ENCODE data around the gene CLEC16A.

GRCh38 chr16:11202260-11203091 lies 258.1 kb downstream of the CLEC16A start:
- TF ChIP-seq CTCF (IDR thresholded peaks at IDR 0.05), result no peak
- no peak for TF ChIP-seq POLR2A (IDR thresholded peaks at IDR 0.05)

Data from thyroid gland (tissue), 4 donors.